Muscle of leg (tissue), 16 donors: ENCODE results near the gene WDR19. TPM values are rescaled to one million over a fixed set of nuclear protein-coding genes. Genes with fewer than 3 reads are reported as not detected.
A peak's percentile ranks its signal among the peaks of the same experiment; 100 is the strongest.
"Not testable (repeated sequence)": the region's sequence is repeated elsewhere in the genome, so short reads cannot be mapped to it uniquely, and the experiment has no call there.

Experiments
- DNase-seq: peaks from one replicate; pipeline ENCODE4 v3.0.0; 2013
- H3K27ac ChIP-seq: one replicate; pipeline ENCODE4 v1.5.1; 2013; ENCODE audit warnings: mild to moderate bottlenecking, low read length, control low read depth
- H3K27me3 ChIP-seq: one replicate; pipeline ENCODE4 v1.6.1; 2013; ENCODE audit warnings: low read length; ENCODE audit not compliant: control insufficient read depth, insufficient read depth
- H3K36me3 ChIP-seq: one replicate; pipeline ENCODE4 v1.6.1; 2013; ENCODE audit warnings: low read length; ENCODE audit not compliant: control insufficient read depth, insufficient read depth
- H3K4me1 ChIP-seq: one replicate; pipeline ENCODE4 v1.6.1; 2013; ENCODE audit warnings: low read length; ENCODE audit not compliant: control insufficient read depth, insufficient read depth
- H3K4me3 ChIP-seq: one replicate; pipeline ENCODE4 v1.5.1; 2013; ENCODE audit warnings: low read length, control low read depth
- H3K9me3 ChIP-seq: replicated peaks from 2 replicates; pipeline ENCODE4 v1.6.1; 2013; ENCODE audit warnings: low read depth, low read length; ENCODE audit not compliant: control insufficient read depth
- WGBS: methylation state at CpG from one replicate; pipeline ENCODE4 v1.1.5; 2013; ENCODE audit warnings: missing lambda C conversion rate; ENCODE audit not compliant: insufficient coverage; 5-methylcytosine and 5-hydroxymethylcytosine counted together
- long read RNA-seq, 11 donors: transcript quantifications; one replicate each; lab custom pipeline, GENCODE V29; 2026
- polyA plus RNA-seq, 8 donors: library from polyadenylated mRNA; unstranded; fragments of 120-200 nt; gene quantifications; one replicate each; pipeline versions ENCODE4 v1.2.1 to v1.2.3, GENCODE V29; 2013; ENCODE audit warnings: inconsistent platforms in 1 of 8, low replicate concordance in 1 of 8; ENCODE audit not compliant: insufficient read length in 8 of 8, insufficient read depth in 1 of 8
- total RNA-seq: library from RNA; stranded (reverse); fragments of 120-200 nt; gene quantifications from one replicate; pipeline ENCODE4 v1.2.4, GENCODE V29; 2013

Gene WDR19
- total RNA-seq (15.1 TPM), polyA plus RNA-seq (10 to 100 TPM; 15.1 to 24.7 (median 18.1) TPM)
- long read RNA-seq, donor 1, partial matches to known transcripts, result 13 of 25 reads
- long read RNA-seq, donor 1, other reads (novel, unspliced or antisense), result 11 of 25 reads
- long read RNA-seq, donor 2, result 0 reads
- long read RNA-seq, donor 3, full-length matches to known transcripts, result 1 of 1 reads
- long read RNA-seq, donor 3, partial matches to known transcripts, result 0 of 1 reads
- long read RNA-seq, donor 3, other reads (novel, unspliced or antisense), result 0 of 1 reads
- long read RNA-seq, donor 4, result 0 reads
- long read RNA-seq, donor 5, full-length matches to known transcripts, result 2 of 2 reads
- long read RNA-seq, donor 5, partial matches to known transcripts, result 0 of 2 reads
- long read RNA-seq, donor 5, other reads (novel, unspliced or antisense), result 0 of 2 reads
- long read RNA-seq, donor 6, partial matches to known transcripts, result 0 of 1 reads
- long read RNA-seq, donor 6, other reads (novel, unspliced or antisense), result 0 of 1 reads
- long read RNA-seq, donor 7, full-length matches to known transcripts, result 1 of 1 reads
- long read RNA-seq, donor 7, partial matches to known transcripts, result 0 of 1 reads
- long read RNA-seq, donor 7, other reads (novel, unspliced or antisense), result 0 of 1 reads
- long read RNA-seq, donor 8, full-length matches to known transcripts, result 3 of 37 reads
- long read RNA-seq, donor 8, partial matches to known transcripts, result 34 of 37 reads
- long read RNA-seq, donor 8, other reads (novel, unspliced or antisense), result 0 of 37 reads
- long read RNA-seq, donor 9, partial matches to known transcripts, result 0 of 1 reads
- long read RNA-seq, donor 9, other reads (novel, unspliced or antisense), result 0 of 1 reads
- long read RNA-seq, donor 10, partial matches to known transcripts, result 0 of 1 reads
- long read RNA-seq, donor 10, other reads (novel, unspliced or antisense), result 0 of 1 reads
- long read RNA-seq, donor 11, partial matches to known transcripts, result 0 of 1 reads
- long read RNA-seq, donor 11, other reads (novel, unspliced or antisense), result 0 of 1 reads

- Histone ChIP-seq H3K27me3 (no peaks in the 10 kb centered on the region), H3K4me3 (peak within 1 kb of the TSS; percentile 77), H3K27ac (peak within 1 kb of the TSS; percentile 72), H3K4me1 (no peaks in the 10 kb centered on the region), H3K9me3 (no peaks in the 10 kb centered on the region), H3K36me3 (no peaks in the 10 kb centered on the region)
- peak; percentile 100 for DNase-seq
- under 1% methylated on average over 45 of the region's 48 CpGs for WGBS
Measured at GRCh38 chr4:39181905-39182638, at the start of gene WDR19. TSS of gene WDR19 (plus strand) at chr4:39182529. CDS start at chr4:39182558, 29 bp downstream.

GRCh38 chr4:39133623-39134022, 48.7 kb upstream of the WDR19 start:
- no CpG with 5 or more reads among the region's 3 CpGs for WGBS

GRCh38 chr4:39134683-39135306, 47.5 kb upstream of the WDR19 start:
- Histone ChIP-seq H3K4me1 (peaks cover 6% of the 10 kb centered on the region), H3K27ac (no peak overlapping the region), H3K9me3 (no peaks in the 10 kb centered on the region), H3K4me3 (no peak overlapping the region), H3K36me3 (no peaks in the 10 kb centered on the region), H3K27me3 (no peaks in the 10 kb centered on the region)
- WGBS, result no CpG with 5 or more reads among the region's 2 CpGs
- DNase-seq, result peak; percentile 16

More at GRCh38 chr4:39133623-39134022, 48.7 kb upstream of the WDR19 start:
- no peaks in the 10 kb centered on the region for H3K36me3 ChIP-seq
- no peak for DNase-seq
- H3K9me3 ChIP-seq, result no peaks in the 10 kb centered on the region
- H3K27me3 ChIP-seq, result no peaks in the 10 kb centered on the region
- no peak overlapping the region for H3K4me3 ChIP-seq
- H3K4me1 ChIP-seq, result peaks cover 6% of the 10 kb centered on the region
- no peak overlapping the region for H3K27ac ChIP-seq

GRCh38 chr4:39138227-39138626, 44.1 kb upstream of the WDR19 start:
- H3K27me3 ChIP-seq, H3K36me3 ChIP-seq, DNase-seq, H3K4me3 ChIP-seq, H3K4me1 ChIP-seq, H3K9me3 ChIP-seq, H3K27ac ChIP-seq: not testable (repeated sequence)
- WGBS, result no CpG with 5 or more reads among the region's 3 CpGs

GRCh38 chr4:39146211-39146610, 36.1 kb upstream of the WDR19 start:
- no peak overlapping the region for H3K4me3 ChIP-seq
- peak; percentile 6 for DNase-seq
- no peaks in the 10 kb centered on the region for H3K4me1 ChIP-seq
- whole genome bisulfite sequencing, result no CpG with 5 or more reads among the region's 1 CpG
- no peak overlapping the region for H3K27ac ChIP-seq
- H3K9me3 ChIP-seq, result no peaks in the 10 kb centered on the region
- no peaks in the 10 kb centered on the region for H3K36me3 ChIP-seq
- no peaks in the 10 kb centered on the region for H3K27me3 ChIP-seq

- H3K9me3 ChIP-seq, result no peaks in the 10 kb centered on the region
- H3K27me3 ChIP-seq, result no peaks in the 10 kb centered on the region
- H3K36me3 ChIP-seq, result no peaks in the 10 kb centered on the region
- no peak overlapping the region for H3K27ac ChIP-seq
- no CpG with 5 or more reads among the region's 4 CpGs for WGBS
- H3K4me3 ChIP-seq, result no peak overlapping the region
- H3K4me1 ChIP-seq, result no peaks in the 10 kb centered on the region
- DNase-seq, result no peak
Measured at GRCh38 chr4:39154009-39154408, 28.3 kb upstream of the WDR19 start.

- WGBS, result 84% methylated on average over 2 of the region's 2 CpGs
- Histone ChIP-seq H3K4me3 (no peak overlapping the region), H3K27ac (no peak overlapping the region), H3K9me3 (no peaks in the 10 kb centered on the region), H3K27me3 (no peaks in the 10 kb centered on the region), H3K4me1 (no peaks in the 10 kb centered on the region), H3K36me3 (no peaks in the 10 kb centered on the region)
- no peak for DNase-seq
Measured at GRCh38 chr4:39157520-39157919, 24.8 kb upstream of the WDR19 start.

- Histone ChIP-seq H3K4me3 (no peak overlapping the region), H3K9me3 (no peaks in the 10 kb centered on the region), H3K4me1 (no peaks in the 10 kb centered on the region), H3K27ac (no peak overlapping the region), H3K36me3 (no peaks in the 10 kb centered on the region), H3K27me3 (no peaks in the 10 kb centered on the region)
- DNase-seq, result no peak
- 60% methylated on average over 3 of the region's 3 CpGs for WGBS
Measured at GRCh38 chr4:39166177-39166576, 16.2 kb upstream of the WDR19 start.

GRCh38 chr4:39166669-39167068, 15.7 kb upstream of the WDR19 start:
- Histone ChIP-seq H3K36me3 (no peaks in the 10 kb centered on the region), H3K4me3 (no peak overlapping the region), H3K27me3 (no peaks in the 10 kb centered on the region), H3K9me3 (no peaks in the 10 kb centered on the region), H3K4me1 (no peaks in the 10 kb centered on the region), H3K27ac (no peak overlapping the region)
- DNase-seq, result no peak
- WGBS, result 94% methylated on average over 6 of the region's 7 CpGs
